ENCODE results near the gene OSBPL2. TPM values are rescaled to one million over a fixed set of nuclear protein-coding genes. Genes with fewer than 3 reads are reported as not detected.

OSBPL2 gene
- total RNA-seq, 1 donor, result 36.7 TPM

DNA sequence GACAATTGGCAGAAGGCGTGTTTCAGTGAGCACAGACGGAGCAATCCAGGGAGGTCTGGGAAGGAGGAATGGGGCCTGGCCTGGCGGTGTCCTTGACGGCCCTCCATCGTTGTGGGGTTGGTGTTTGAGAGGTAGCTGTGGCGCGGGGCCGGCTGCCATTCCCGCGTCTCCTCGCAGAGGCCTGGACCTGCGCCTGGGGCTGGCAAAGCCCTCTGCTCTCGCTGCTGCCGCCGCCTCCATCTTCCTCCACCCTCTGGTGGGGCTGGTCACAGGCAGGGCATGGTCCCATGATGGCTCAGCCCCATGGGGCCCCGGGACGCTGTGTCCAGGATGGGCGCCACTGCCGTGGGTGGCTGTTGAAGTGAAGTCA, 7.6 kb downstream of the OSBPL2 start:
- no peak overlapping the region for H3K4me3 ChIP-seq (ENCODE audit: low read depth, low read length)
- no peak for DNase-seq (ENCODE audit: low read depth)
- TF ChIP-seq, protein P1, sequence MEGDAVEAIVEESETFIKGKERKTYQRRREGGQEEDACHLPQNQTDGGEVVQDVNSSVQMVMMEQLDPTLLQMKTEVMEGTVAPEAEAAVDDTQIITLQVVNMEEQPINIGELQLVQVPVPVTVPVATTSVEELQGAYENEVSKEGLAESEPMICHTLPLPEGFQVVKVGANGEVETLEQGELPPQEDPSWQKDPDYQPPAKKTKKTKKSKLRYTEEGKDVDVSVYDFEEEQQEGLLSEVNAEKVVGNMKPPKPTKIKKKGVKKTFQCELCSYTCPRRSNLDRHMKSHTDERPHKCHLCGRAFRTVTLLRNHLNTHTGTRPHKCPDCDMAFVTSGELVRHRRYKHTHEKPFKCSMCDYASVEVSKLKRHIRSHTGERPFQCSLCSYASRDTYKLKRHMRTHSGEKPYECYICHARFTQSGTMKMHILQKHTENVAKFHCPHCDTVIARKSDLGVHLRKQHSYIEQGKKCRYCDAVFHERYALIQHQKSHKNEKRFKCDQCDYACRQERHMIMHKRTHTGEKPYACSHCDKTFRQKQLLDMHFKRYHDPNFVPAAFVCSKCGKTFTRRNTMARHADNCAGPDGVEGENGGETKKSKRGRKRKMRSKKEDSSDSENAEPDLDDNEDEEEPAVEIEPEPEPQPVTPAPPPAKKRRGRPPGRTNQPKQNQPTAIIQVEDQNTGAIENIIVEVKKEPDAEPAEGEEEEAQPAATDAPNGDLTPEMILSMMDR (IDR thresholded peaks at IDR 0.05; ENCODE audit: insufficient read depth, low read depth, low read length), result no peak

DNA sequence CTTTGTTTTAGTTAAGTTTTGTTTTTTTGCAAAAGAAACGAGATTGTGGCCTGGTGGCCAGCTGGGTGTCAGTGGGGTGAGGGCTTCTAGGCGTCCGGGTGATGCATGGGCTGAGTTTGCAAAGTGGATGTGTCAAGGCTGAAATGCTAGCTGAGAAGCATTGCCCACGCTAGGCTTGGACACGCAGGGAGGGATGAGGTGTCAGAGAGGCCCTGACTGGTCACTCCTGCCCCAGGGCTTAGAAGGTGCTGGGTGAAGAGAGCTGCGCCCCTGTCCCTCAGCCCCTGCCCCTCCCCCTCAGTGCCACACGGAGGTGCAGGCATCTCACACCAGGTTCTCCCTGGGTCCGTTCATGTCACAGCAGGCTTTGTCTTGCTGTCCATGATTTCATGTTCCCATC, 8.1 kb downstream of the OSBPL2 start:
- DNase-seq (ENCODE audit: low read depth), result no peak
- no peak overlapping the region for H3K4me3 ChIP-seq (ENCODE audit: low read depth, low read length)
- TF ChIP-seq, protein P1 (IDR thresholded peaks at IDR 0.05; ENCODE audit: insufficient read depth, low read depth, low read length), result no peak

DNA sequence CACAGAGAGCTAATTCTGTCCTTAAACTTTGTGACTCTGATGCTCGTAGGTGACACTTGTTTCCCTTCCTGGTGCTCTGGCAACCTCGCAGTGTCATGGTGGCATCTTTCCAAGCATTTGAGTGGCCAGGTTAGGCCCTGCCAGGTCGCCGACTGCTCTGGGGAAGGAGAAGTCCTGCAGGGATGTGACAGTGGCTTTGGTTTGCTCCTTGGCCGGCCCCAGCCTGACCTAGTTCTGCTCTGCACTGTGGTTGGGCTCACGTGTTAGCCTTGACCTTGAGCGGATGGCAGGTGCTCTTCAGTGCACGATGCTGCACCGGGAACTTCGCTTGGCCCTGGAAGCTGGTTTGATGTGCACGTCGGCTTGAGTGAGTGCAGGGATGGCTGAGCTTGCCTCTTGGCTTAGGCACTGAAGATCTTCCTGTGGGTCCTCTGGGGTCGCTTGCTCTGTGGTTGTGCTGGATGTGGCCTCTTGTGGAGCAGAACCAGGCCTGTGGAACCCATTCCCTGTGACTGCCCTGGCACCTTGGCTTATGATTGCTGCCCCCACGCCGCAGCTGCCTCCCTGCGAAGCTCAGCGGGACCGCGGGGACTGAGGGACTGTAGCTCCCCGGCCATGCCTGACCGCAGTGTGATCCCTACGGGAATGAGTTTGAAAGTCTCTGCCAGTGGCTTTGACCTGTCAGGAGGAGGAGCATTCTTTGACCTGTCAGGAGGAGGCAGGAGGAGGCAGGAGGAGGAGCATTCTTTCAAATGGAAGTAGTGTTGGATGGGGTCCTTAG, 8.7 kb downstream of the OSBPL2 start:
- DNase-seq (ENCODE audit: low read depth), result no peak
- TF ChIP-seq, protein P1 (IDR thresholded peaks at IDR 0.05; ENCODE audit: insufficient read depth, low read depth, low read length), result no peak
- H3K4me3 ChIP-seq (ENCODE audit: low read depth, low read length), result no peak overlapping the region

- DNase-seq (ENCODE audit: low read depth), result no peak
- TF ChIP-seq, protein P1 (IDR thresholded peaks at IDR 0.05; ENCODE audit: insufficient read depth, low read depth, low read length), result no peak
Measured at GRCh38 chr20:62248890-62249560, 10.7 kb downstream of the OSBPL2 start.

GRCh38 chr20:62252342-62252966, 14.1 kb downstream of the OSBPL2 start:
- DNase-seq (ENCODE audit: low read depth), result peak; percentile 17

More at GRCh38 chr20:62248890-62249560, 10.7 kb downstream of the OSBPL2 start:
- no peak overlapping the region for H3K4me3 ChIP-seq (ENCODE audit: low read depth, low read length)

DNA sequence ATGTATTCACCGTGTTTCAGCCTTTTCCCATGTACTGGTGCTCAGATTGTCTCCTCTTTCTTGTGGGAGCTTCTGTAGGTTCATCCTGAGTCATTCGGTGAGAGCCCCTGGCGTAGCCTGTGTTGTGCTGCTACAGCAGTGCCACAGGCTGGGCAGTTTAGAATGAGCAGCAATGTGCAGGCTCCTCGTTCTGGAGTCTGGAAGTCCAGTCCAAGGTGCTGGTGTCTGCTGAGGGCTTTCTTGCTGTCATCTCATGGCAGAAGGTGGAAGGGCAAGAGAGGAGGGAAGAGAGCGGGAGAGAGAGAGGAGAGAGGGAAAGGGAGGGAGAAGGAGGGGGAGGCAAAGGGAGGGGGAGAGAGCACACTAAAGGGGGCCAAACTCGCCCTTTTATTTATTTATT, 15.1 kb downstream of the OSBPL2 start:
- TF ChIP-seq, protein P1 (IDR thresholded peaks at IDR 0.05; ENCODE audit: insufficient read depth, low read depth, low read length), result no peak
- DNase-seq (ENCODE audit: low read depth), result no peak
- H3K4me3 ChIP-seq (ENCODE audit: low read depth, low read length), result no peak overlapping the region

More at GRCh38 chr20:62252342-62252966, 14.1 kb downstream of the OSBPL2 start:
- no peak overlapping the region for H3K4me3 ChIP-seq (ENCODE audit: low read depth, low read length)
- TF ChIP-seq, protein P1 (IDR thresholded peaks at IDR 0.05; ENCODE audit: insufficient read depth, low read depth, low read length), result no peak
